MM.1S (cell line): Measurements from ENCODE around the gene CHST2.

Experiments
- DNase-seq: peaks from one replicate; pipeline ENCODE4 v3.0.0-alpha.2; 2015
- H2AFZ ChIP-seq: fragments of 300-600 bp; sonication (generic); 2 replicates; pipeline ENCODE4 v1.6.0; 2016; ENCODE audit warnings: antibody characterized with exemption, low read length
- H3F3A ChIP-seq: fragments of 300-600 bp; sonication (generic); 2 replicates; pipeline ENCODE4 v1.6.1; 2016; ENCODE audit warnings: mild to moderate bottlenecking, antibody characterized with exemption, low read length, moderate library complexity, mixed read lengths; ENCODE audit not compliant: insufficient read depth
- H3K27ac ChIP-seq: fragments of 300-600 bp; sonication (generic); 2 replicates; pipeline ENCODE4 v1.5.1; 2016; ENCODE audit warnings: mild to moderate bottlenecking, low read length
- H3K27me3 ChIP-seq: fragments of 300-600 bp; sonication (generic); replicated peaks from 2 replicates; pipeline ENCODE4 v1.6.0; 2016; ENCODE audit warnings: low read length; ENCODE audit not compliant: insufficient read depth
- H3K36me3 ChIP-seq: fragments of 300-600 bp; sonication (generic); replicated peaks from 2 replicates; pipeline ENCODE4 v1.6.1; 2016; ENCODE audit warnings: mild to moderate bottlenecking, low read length, mixed read lengths; ENCODE audit not compliant: insufficient read depth
- H3K4me1 ChIP-seq: fragments of 300-600 bp; sonication (generic); 2 replicates; pipeline ENCODE4 v1.6.1; 2016; ENCODE audit warnings: low read length, mixed read lengths
- H3K4me2 ChIP-seq: fragments of 300-600 bp; sonication (generic); 2 replicates; pipeline ENCODE4 v1.6.0; 2016; ENCODE audit warnings: low read depth, low read length
- H3K4me3 ChIP-seq: fragments of 300-600 bp; sonication (generic); 2 replicates; pipeline ENCODE4 v1.5.1; 2016; ENCODE audit warnings: low read length, mixed read lengths
- H3K79me2 ChIP-seq: fragments of 300-600 bp; sonication (generic); 2 replicates; pipeline ENCODE4 v1.6.1; 2016; ENCODE audit warnings: mixed run types, low read length, mixed read lengths
- H3K9ac ChIP-seq: fragments of 300-600 bp; sonication (generic); 2 replicates; pipeline ENCODE4 v1.6.1; 2016; ENCODE audit warnings: low read length, mixed read lengths
- H3K9me2 ChIP-seq: fragments of 300-600 bp; sonication (generic); replicated peaks from 2 replicates; pipeline ENCODE4 v1.6.1; 2016; ENCODE audit warnings: mild to moderate bottlenecking, low read length, mixed read lengths; ENCODE audit not compliant: insufficient read depth
- H3K9me3 ChIP-seq: fragments of 300-600 bp; sonication (generic); replicated peaks from 2 replicates; pipeline ENCODE4 v1.6.1; 2016; ENCODE audit warnings: mild to moderate bottlenecking, low read length, mixed read lengths; ENCODE audit not compliant: insufficient read depth
- H4K20me1 ChIP-seq: fragments of 300-600 bp; sonication (generic); 2 replicates; pipeline ENCODE4 v1.6.1; 2016; ENCODE audit warnings: mild to moderate bottlenecking, low read length, moderate library complexity, mixed read lengths; ENCODE audit not compliant: insufficient read depth
- CTCF ChIP-seq: fragments of 300-600 bp; sonication (generic); IDR thresholded peaks from 2 replicates; pipeline ENCODE4 v1.5.1; 2016; ENCODE audit warnings: antibody characterized with exemption, low read length, mixed read lengths
- EZH2 ChIP-seq: fragments of 300-600 bp; sonication (generic); optimal IDR thresholded peaks from 2 replicates; pipeline ENCODE3; 2017; ENCODE audit warnings: low read depth, mild to moderate bottlenecking, antibody characterized with exemption, low read length, mixed read lengths
- EZH2phosphoT487 ChIP-seq: fragments of 300-600 bp; sonication (generic); IDR thresholded peaks from 2 replicates; pipeline ENCODE4 v1.6.1; 2018; ENCODE audit warnings: antibody characterized with exemption, low read length

CHST2 gene

GRCh38 chr3:143122089-143122430 lies 2.5 kb downstream of the CHST2 start:
- H2AFZ ChIP-seq: no peak overlapping the region
- H3K4me3 ChIP-seq: no peak overlapping the region
- no peak overlapping the region for H3K27ac ChIP-seq
- no peaks in the 10 kb centered on the region for H3K36me3 ChIP-seq
- H3K9me3 ChIP-seq: no peaks in the 10 kb centered on the region
- no peaks in the 10 kb centered on the region for H3K79me2 ChIP-seq
- no peaks in the 10 kb centered on the region for H3K9me2 ChIP-seq
- 0 out of 2 replicates have a peak, but pooled peaks cover 4% of the 10 kb centered on the region for H3K27me3 ChIP-seq
- DNase-seq: no peak
- no peaks in the 10 kb centered on the region for H3K4me1 ChIP-seq
- no peak overlapping the region for H3K9ac ChIP-seq
- H3K4me2 ChIP-seq: no peak overlapping the region
- H3F3A ChIP-seq: no peaks in the 10 kb centered on the region
- no peaks in the 10 kb centered on the region; the same call in 1 of the 2 replicates for H4K20me1 ChIP-seq
- TF ChIP-seq EZH2: no peak
- TF ChIP-seq CTCF: no peak
- TF ChIP-seq EZH2phosphoT487: no peak

GRCh38 chr3:143122608-143123352 lies 3.2 kb downstream of the CHST2 start:
- H3K27ac ChIP-seq: no peak overlapping the region
- 0 out of 2 replicates have a peak, but pooled peaks cover 4% of the 10 kb centered on the region for H3K27me3 ChIP-seq
- H3K4me3 ChIP-seq: no peak overlapping the region
- H2AFZ ChIP-seq: no peak overlapping the region
- no peaks in the 10 kb centered on the region for H3F3A ChIP-seq
- no peaks in the 10 kb centered on the region for H3K36me3 ChIP-seq
- no peaks in the 10 kb centered on the region; the same call in 1 of the 2 replicates for H4K20me1 ChIP-seq
- H3K4me2 ChIP-seq: no peak overlapping the region
- no peaks in the 10 kb centered on the region for H3K9me2 ChIP-seq
- DNase-seq: no peak
- TF ChIP-seq CTCF (no peak), EZH2phosphoT487 (no peak), EZH2 (no peak)
- H3K9ac ChIP-seq: no peak overlapping the region
- H3K79me2 ChIP-seq: no peaks in the 10 kb centered on the region
- H3K9me3 ChIP-seq: no peaks in the 10 kb centered on the region
- H3K4me1 ChIP-seq: no peaks in the 10 kb centered on the region

- DNase-seq: no peak
- H3K79me2 ChIP-seq: no peaks in the 10 kb centered on the region
- H4K20me1 ChIP-seq: no peaks in the 10 kb centered on the region; the same call in 1 of the 2 replicates
- no peak for TF ChIP-seq EZH2
- TF ChIP-seq EZH2phosphoT487: no peak
- TF ChIP-seq CTCF: no peak
- H3K9me3 ChIP-seq: no peaks in the 10 kb centered on the region
- no peaks in the 10 kb centered on the region for H3F3A ChIP-seq
- no peak overlapping the region for H3K4me3 ChIP-seq
- H3K4me2 ChIP-seq: no peak overlapping the region
- H3K27ac ChIP-seq: no peak overlapping the region
- H2AFZ ChIP-seq: no peak overlapping the region
- no peaks in the 10 kb centered on the region for H3K9me2 ChIP-seq
- H3K4me1 ChIP-seq: no peaks in the 10 kb centered on the region
- H3K9ac ChIP-seq: no peak overlapping the region
- no peaks in the 10 kb centered on the region for H3K36me3 ChIP-seq
- H3K27me3 ChIP-seq: no peaks in the 10 kb centered on the region
Measured at GRCh38 chr3:143123353-143123984, 3.9 kb downstream of the CHST2 start.
